WTC11 (cell line): ENCODE results near the gene CCNL1. TPM values are rescaled to one million over a fixed set of nuclear protein-coding genes. Genes with fewer than 3 reads are reported as not detected.
"Not testable (repeated sequence)": the region's sequence is repeated elsewhere in the genome, so short reads cannot be mapped to it uniquely, and the experiment has no call there.

Experiments used
- ATAC-seq: fragments of 200-7000 bp; cut with Tn5 transposase; 2 replicates; pipeline ENCODE4 v1.10.0; 2021; ENCODE audit warnings: mild to moderate bottlenecking, moderate library complexity
- CTCF ChIA-PET: fragments of 300-600 bp; sonication (Branson Sonifier 250); formaldehyde crosslinking; loops from one replicate; lab custom pipeline; 2021; ENCODE audit warnings: antibody characterized with exemption; lab: Charles Lee
- POLR2A ChIA-PET: fragments of 350-600 bp; sonication (Branson Sonifier 250); formaldehyde crosslinking; loops from one replicate; lab custom pipeline; 2021; ENCODE audit warnings: antibody characterized with exemption; lab: Charles Lee
- DNase-seq: peaks from one replicate; pipeline ENCODE4 v3.0.0; 2021; ENCODE audit warnings: low spot score
- H3K27ac Mint-ChIP-seq: 2 replicates; pipeline ENCODE4 v1.8.0; 2021; ENCODE audit warnings: mixed read lengths
- H3K27me3 Mint-ChIP-seq: 2 replicates; pipeline ENCODE4 v1.8.0; 2021; ENCODE audit warnings: low read depth, mild to moderate bottlenecking, moderate library complexity, mixed read lengths
- H3K36me3 Mint-ChIP-seq: 2 replicates; pipeline ENCODE4 v1.8.0; 2021; ENCODE audit warnings: mixed read lengths
- H3K4me1 Mint-ChIP-seq: 2 replicates; pipeline ENCODE4 v1.8.0; 2022; ENCODE audit warnings: mixed read lengths
- H3K4me3 Mint-ChIP-seq: 2 replicates; pipeline ENCODE4 v1.8.0; 2021; ENCODE audit warnings: mild to moderate bottlenecking, moderate library complexity, mixed read lengths
- H3K9me3 Mint-ChIP-seq: 2 replicates; pipeline ENCODE4 v1.8.0; 2021; ENCODE audit warnings: mixed read lengths
- AFF4 ChIP-seq: sonication (generic); formaldehyde crosslinking; IDR thresholded peaks from 2 replicates; pipeline ENCODE4 v1.8.1; 2023; ENCODE audit warnings: mild to moderate bottlenecking, missing genetic modification reagents, borderline replicate concordance
- ATF1 ChIP-seq: sonication (generic); formaldehyde crosslinking; IDR thresholded peaks from 2 replicates; pipeline ENCODE4 v1.8.1; 2023; ENCODE audit warnings: mild to moderate bottlenecking, moderate library complexity, missing genetic modification reagents
- ESRRA ChIP-seq: sonication (generic); formaldehyde crosslinking; IDR thresholded peaks from 2 replicates; pipeline ENCODE4 v1.8.1; 2022; ENCODE audit warnings: mild to moderate bottlenecking, missing genetic modification reagents, borderline replicate concordance
- FOXJ3 ChIP-seq: sonication (generic); formaldehyde crosslinking; IDR thresholded peaks from 2 replicates; pipeline ENCODE4 v1.9.0; 2021; ENCODE audit warnings: missing genetic modification reagents, mild to moderate bottlenecking, borderline replicate concordance
- NR3C1 ChIP-seq: sonication (generic); formaldehyde crosslinking; conservative IDR thresholded peaks from 2 replicates; pipeline ENCODE4 v1.8.1; 2023; ENCODE audit warnings: low read depth, mild to moderate bottlenecking, missing genetic modification reagents
- PRRX2 ChIP-seq: fragments of 250-450 bp; sonication (Bioruptor Pico); IDR thresholded peaks from 2 replicates; pipeline ENCODE4 v1.8.0; 2021; ENCODE audit warnings: mild to moderate bottlenecking
- RELA ChIP-seq: sonication (generic); formaldehyde crosslinking; IDR thresholded peaks from 2 replicates; pipeline ENCODE4 v1.8.1; 2022; ENCODE audit warnings: missing genetic modification reagents, mild to moderate bottlenecking, borderline replicate concordance
- SMAD3 ChIP-seq: sonication (generic); formaldehyde crosslinking; IDR thresholded peaks from 2 replicates; pipeline ENCODE4 v1.8.0; 2022; ENCODE audit warnings: missing genetic modification reagents, mild to moderate bottlenecking, borderline replicate concordance
- SMAD4 ChIP-seq: sonication (generic); formaldehyde crosslinking; IDR thresholded peaks from 2 replicates; pipeline ENCODE4 v1.8.0; 2022; ENCODE audit warnings: mild to moderate bottlenecking, missing genetic modification reagents
- SP1 ChIP-seq: sonication (generic); formaldehyde crosslinking; conservative IDR thresholded peaks from 2 replicates; pipeline ENCODE4 v1.8.1; 2022; ENCODE audit warnings: missing genetic modification reagents
- TCF7 ChIP-seq: sonication (generic); formaldehyde crosslinking; IDR thresholded peaks from 2 replicates; pipeline ENCODE4 v1.8.0; 2022; ENCODE audit warnings: mild to moderate bottlenecking, low read depth, missing genetic modification reagents, moderate library complexity
- TEAD4 ChIP-seq: sonication (generic); formaldehyde crosslinking; IDR thresholded peaks from 2 replicates; pipeline ENCODE4 v1.8.0; 2022; ENCODE audit warnings: mild to moderate bottlenecking, missing genetic modification reagents
- total RNA-seq: library from RNA; stranded (reverse); gene quantifications from 3 replicates; pipeline ENCODE4 v1.2.3, GENCODE V29; 2021
- TF ChIP-seq, protein P1 (sequence below): sonication (generic); formaldehyde crosslinking; IDR thresholded peaks from 2 replicates; pipeline ENCODE4 v1.8.0; 2023; ENCODE audit warnings: missing genetic modification reagents
- TF ChIP-seq, protein P2 (sequence below): sonication (generic); formaldehyde crosslinking; IDR thresholded peaks from 2 replicates; pipeline ENCODE4 v1.8.1; 2023; ENCODE audit warnings: mild to moderate bottlenecking, missing genetic modification reagents

The CCNL1 gene
- total RNA-seq, 1 experiment from 2014 or later, result 79.6 TPM

DNA sequence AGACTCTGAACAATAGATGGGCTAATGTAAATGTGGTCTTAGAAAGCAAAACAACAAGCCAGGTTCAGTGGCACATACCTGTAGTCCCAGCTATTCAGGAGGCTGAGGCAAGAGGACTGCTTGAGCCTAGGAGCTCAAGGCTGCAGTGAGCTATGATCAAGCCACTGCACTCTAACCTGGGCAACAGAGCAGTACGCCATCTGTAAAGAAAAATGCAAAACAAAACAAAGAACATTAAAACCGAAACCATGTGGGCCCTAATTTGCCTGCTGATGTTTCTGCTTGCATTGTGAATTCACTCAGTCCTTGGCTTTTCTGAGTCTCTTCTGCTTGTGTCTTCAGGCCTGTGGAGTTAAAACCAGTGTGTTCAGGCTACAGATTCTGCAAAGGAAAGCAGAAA lies 56.7 kb downstream of the CCNL1 start:
- no peaks in the 10 kb centered on the region for H3K9me3 Mint-ChIP-seq
- peaks cover 27% of the 10 kb centered on the region for H3K4me1 Mint-ChIP-seq
- ChIA-PET CTCF (interaction anchor here (1.2 to 3.4 kb wide), 4 partner anchors 10 to 34 kb away, joined by 3 to 21 read pairs (median 4); no protein-coding TSS in a partner anchor), POLR2A (interaction anchor here (1.1 kb wide), 1 partner anchor 14 kb away, joined by 6 read pairs; no protein-coding TSS in a partner anchor)
- no peaks in the 10 kb centered on the region for H3K36me3 Mint-ChIP-seq
- H3K27ac Mint-ChIP-seq, result no peak overlapping the region
- ATAC-seq, result no peak
- H3K4me3 Mint-ChIP-seq, result no peak overlapping the region
- H3K27me3 Mint-ChIP-seq, result no peaks in the 10 kb centered on the region
- no peak for DNase-seq
- TF ChIP-seq TCF7 (CRISPR knock-in tag), result no peak
- TF ChIP-seq, protein P1, sequence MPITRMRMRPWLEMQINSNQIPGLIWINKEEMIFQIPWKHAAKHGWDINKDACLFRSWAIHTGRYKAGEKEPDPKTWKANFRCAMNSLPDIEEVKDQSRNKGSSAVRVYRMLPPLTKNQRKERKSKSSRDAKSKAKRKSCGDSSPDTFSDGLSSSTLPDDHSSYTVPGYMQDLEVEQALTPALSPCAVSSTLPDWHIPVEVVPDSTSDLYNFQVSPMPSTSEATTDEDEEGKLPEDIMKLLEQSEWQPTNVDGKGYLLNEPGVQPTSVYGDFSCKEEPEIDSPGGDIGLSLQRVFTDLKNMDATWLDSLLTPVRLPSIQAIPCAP (CRISPR knock-in tag), result no peak
- TF ChIP-seq AFF4 (CRISPR knock-in tag), result no peak
- TF ChIP-seq RELA (CRISPR knock-in tag), result no peak
- TF ChIP-seq, all 79 proteins: peak for 0

DNA sequence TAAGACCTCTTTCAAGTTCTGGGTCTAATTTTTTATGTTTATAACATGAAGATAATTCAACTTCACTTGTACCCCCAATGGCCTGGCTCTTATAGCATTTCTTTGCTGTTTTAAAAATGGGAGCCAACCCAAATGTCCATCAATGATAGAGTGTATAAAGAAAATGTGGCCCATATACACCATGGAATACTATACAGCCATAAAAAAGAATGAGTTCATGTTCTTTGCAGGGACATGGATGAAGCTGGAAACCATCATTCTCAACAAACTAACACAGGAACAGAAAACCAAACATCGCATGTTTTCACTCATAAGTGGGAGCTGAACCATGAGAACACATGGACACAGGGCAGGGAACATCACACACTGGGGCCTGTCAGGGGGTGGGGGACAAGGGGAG lies 57.4 kb downstream of the CCNL1 start:
- DNase-seq, ATAC-seq, POLR2A ChIA-PET, H3K9me3 Mint-ChIP-seq, H3K4me3 Mint-ChIP-seq, H3K36me3 Mint-ChIP-seq, H3K27ac Mint-ChIP-seq, H3K27me3 Mint-ChIP-seq: not testable (repeated sequence)
- H3K4me1 Mint-ChIP-seq, result peaks cover 22% of the 10 kb centered on the region
- CTCF ChIA-PET, result interaction anchor here (1.4 kb wide), 1 partner anchor 35 kb away, joined by 4 read pairs; no protein-coding TSS in a partner anchor

GRCh38 chr3:157102098-157102497 lies 57.8 kb downstream of the CCNL1 start:
- H3K36me3 Mint-ChIP-seq, result no peaks in the 10 kb centered on the region
- POLR2A ChIA-PET, result no interaction called here
- TF ChIP-seq, protein P2, sequence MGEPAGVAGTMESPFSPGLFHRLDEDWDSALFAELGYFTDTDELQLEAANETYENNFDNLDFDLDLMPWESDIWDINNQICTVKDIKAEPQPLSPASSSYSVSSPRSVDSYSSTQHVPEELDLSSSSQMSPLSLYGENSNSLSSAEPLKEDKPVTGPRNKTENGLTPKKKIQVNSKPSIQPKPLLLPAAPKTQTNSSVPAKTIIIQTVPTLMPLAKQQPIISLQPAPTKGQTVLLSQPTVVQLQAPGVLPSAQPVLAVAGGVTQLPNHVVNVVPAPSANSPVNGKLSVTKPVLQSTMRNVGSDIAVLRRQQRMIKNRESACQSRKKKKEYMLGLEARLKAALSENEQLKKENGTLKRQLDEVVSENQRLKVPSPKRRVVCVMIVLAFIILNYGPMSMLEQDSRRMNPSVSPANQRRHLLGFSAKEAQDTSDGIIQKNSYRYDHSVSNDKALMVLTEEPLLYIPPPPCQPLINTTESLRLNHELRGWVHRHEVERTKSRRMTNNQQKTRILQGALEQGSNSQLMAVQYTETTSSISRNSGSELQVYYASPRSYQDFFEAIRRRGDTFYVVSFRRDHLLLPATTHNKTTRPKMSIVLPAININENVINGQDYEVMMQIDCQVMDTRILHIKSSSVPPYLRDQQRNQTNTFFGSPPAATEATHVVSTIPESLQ (CRISPR knock-in tag), result no peak
- no peak for TF ChIP-seq FOXJ3 (CRISPR knock-in tag)

GRCh38 chr3:157101486-157101885 lies 58.5 kb downstream of the CCNL1 start:
- ChIA-PET CTCF (no interaction called here), POLR2A (no interaction called here)
- Mint-ChIP-seq H3K9me3 (no peaks in the 10 kb centered on the region), H3K4me1 (peaks cover 20% of the 10 kb centered on the region), H3K4me3 (no peak overlapping the region), H3K36me3 (no peaks in the 10 kb centered on the region), H3K27me3 (no peaks in the 10 kb centered on the region), H3K27ac (no peak overlapping the region)
- ATAC-seq (no peak), DNase-seq (no peak)
- TF ChIP-seq ESRRA, result no peak
- no peak for TF ChIP-seq TEAD4
- TF ChIP-seq PRRX2 (CRISPR knock-in tag), result no peak
- TF ChIP-seq NR3C1 (CRISPR knock-in tag), result no peak
- no peak for TF ChIP-seq SMAD3
- no peak for TF ChIP-seq SP1 (CRISPR knock-in tag)
- no peak for TF ChIP-seq ATF1 (CRISPR knock-in tag)
- TF ChIP-seq SMAD4 (CRISPR knock-in tag), result no peak

More at GRCh38 chr3:157102098-157102497, 57.8 kb downstream of the CCNL1 start:
- no peak for ATAC-seq
- H3K27ac Mint-ChIP-seq, result no peak overlapping the region
- no peak for DNase-seq
- CTCF ChIA-PET, result no interaction called here
- H3K9me3 Mint-ChIP-seq, result no peaks in the 10 kb centered on the region
- no peaks in the 10 kb centered on the region for H3K27me3 Mint-ChIP-seq
- peaks cover 19% of the 10 kb centered on the region for H3K4me1 Mint-ChIP-seq
- no peak overlapping the region for H3K4me3 Mint-ChIP-seq
